DMS79 treated with DMSO at 0.1 percent for 48 hours (cell line): ENCODE results near the gene NSD1.

Experiments used
- DNase-seq: peaks from one replicate; lab custom pipeline; 2025; lab: John Stamatoyannopoulos, UW

NSD1 gene, protein sequence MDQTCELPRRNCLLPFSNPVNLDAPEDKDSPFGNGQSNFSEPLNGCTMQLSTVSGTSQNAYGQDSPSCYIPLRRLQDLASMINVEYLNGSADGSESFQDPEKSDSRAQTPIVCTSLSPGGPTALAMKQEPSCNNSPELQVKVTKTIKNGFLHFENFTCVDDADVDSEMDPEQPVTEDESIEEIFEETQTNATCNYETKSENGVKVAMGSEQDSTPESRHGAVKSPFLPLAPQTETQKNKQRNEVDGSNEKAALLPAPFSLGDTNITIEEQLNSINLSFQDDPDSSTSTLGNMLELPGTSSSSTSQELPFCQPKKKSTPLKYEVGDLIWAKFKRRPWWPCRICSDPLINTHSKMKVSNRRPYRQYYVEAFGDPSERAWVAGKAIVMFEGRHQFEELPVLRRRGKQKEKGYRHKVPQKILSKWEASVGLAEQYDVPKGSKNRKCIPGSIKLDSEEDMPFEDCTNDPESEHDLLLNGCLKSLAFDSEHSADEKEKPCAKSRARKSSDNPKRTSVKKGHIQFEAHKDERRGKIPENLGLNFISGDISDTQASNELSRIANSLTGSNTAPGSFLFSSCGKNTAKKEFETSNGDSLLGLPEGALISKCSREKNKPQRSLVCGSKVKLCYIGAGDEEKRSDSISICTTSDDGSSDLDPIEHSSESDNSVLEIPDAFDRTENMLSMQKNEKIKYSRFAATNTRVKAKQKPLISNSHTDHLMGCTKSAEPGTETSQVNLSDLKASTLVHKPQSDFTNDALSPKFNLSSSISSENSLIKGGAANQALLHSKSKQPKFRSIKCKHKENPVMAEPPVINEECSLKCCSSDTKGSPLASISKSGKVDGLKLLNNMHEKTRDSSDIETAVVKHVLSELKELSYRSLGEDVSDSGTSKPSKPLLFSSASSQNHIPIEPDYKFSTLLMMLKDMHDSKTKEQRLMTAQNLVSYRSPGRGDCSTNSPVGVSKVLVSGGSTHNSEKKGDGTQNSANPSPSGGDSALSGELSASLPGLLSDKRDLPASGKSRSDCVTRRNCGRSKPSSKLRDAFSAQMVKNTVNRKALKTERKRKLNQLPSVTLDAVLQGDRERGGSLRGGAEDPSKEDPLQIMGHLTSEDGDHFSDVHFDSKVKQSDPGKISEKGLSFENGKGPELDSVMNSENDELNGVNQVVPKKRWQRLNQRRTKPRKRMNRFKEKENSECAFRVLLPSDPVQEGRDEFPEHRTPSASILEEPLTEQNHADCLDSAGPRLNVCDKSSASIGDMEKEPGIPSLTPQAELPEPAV (N-terminal part only)

DNA sequence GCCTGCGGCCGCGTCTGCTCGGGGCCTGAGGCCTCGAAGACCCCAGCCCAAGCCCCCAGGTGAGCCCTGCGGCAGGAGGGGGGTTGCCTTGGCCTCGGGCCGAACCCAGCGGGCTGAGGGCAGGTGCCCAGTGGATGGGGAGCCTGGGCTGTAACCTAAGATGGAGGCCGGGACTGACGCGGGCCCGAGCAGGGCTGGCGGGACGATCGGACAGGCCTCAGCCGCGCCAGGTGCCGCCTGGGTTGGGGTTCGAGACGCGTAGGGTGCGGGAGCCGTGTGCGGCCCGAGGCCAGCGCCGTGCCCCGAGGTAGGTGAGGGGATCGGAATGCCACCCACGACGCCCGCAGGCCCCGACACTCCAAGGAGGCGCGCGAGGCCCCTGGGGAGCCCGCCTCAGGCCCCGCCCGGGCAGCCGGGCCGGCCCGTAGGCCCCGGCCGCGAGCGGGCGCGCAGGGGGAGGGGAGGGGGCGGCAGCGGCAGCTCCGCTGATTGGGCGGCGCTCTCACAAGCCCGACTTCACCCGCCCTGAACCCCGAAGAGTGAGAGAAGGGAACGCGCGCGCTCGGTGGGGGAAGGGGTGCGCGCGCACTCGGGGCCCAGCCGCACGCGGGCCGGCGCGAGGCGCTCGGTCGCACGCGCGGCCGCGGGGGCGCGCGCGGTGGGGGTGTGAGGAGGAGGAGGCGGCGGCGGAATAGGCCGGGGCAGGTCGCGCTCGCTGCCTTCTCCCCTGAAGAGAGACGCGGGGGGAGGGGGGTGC is at the start of gene NSD1:
Gene NSD1, plus strand, starts transcription at position 678 of the 757 bp plus-strand sequence. CDS start 1,331 bp downstream, outside the sequence.
- no peak for DNase-seq

DNA sequence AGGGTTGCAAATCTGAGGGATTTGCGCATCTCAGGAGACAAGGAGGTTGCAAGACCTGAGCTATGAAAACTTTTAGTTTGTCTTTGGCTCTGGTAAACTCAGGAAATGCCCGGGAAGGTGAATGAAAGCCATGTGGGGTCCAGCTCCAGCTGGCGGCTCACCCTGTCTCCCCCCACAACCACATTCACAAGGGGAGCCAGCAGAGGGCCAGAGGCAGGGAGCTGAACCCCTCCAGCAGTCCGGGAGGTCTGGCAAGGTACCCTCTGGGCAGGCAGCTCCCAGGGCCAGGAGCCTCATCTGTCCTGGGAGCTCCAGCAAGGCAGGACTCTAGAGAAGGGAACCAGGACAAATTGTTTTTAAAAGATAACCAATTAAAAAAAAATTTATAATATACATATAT is 49.4 kb upstream of the NSD1 start:
- DNase-seq = no peak

DNA sequence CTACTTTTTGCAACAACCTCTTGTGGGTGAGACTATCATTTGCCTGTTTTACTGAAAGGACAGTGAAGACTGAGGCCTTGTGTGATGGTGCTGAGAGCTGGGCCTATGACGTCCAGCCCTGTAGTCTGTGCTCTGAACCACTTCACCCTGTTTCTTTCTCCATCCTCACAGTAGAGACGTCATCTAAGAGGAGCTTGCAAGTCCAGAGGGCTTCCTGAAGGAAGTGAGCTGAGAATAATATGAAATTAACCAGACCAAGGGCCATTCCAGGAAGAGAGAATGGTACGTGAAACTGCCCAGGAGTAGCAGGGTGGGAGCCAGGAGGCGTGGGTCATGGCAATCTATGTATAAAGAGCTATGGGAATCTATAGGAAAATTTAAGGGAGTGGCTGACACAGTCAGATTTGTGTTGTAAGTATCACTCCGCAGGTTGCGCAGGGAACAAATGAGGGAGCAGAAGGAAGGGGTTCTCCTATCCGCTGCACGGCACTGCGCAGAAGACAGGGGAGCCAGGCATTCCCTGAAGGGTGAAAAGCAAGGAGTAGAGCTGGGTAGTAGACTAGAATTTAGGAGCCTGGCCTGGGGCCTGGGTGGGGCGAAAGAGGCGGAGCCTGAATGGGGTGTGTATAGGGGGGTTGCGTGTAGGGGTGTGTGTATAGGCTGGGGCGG is 47.5 kb upstream of the NSD1 start:
- DNase-seq = no peak

DNA sequence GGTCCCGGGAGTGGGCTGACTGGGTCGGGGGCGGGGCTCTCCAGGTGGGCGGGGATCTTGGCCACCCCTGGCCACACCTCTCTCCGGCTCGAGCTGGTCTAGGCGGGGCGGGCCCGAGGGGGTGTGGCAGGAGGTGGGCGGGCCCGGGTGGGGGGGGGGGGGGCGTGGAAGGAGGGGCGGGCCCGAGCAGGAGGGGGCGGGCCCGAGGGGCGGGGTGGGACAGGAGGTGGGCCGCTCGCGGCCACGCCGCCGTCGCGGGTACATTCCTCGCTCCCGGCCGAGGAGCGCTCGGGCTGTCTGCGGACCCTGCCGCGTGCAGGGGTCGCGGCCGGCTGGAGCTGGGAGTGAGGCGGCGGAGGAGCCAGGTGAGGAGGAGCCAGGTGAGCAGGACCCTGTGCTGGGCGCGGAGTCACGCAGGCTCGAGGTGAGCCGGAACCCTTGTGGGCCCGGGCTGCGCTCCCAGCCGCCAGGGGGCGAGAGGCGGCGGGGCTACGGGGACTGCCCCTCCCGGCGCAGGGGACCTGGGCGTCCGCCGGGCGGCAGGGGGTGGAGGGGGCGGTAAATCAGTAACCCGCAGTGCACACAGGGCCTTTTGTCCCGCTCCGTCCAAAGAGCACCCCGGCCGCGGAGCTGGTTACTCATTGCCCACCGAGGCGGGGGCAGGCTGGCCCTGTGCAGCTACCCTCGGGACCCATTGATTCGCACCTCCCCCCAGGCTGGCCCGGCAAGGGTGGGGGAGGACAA is 46.7 kb upstream of the NSD1 start, which contains the start of gene FGFR4:
Gene FGFR4, plus strand, starts transcription at position 262 of the 744 bp plus-strand sequence. CDS start 2,688 bp downstream, outside the sequence.
- DNase-seq = no peak

DNA sequence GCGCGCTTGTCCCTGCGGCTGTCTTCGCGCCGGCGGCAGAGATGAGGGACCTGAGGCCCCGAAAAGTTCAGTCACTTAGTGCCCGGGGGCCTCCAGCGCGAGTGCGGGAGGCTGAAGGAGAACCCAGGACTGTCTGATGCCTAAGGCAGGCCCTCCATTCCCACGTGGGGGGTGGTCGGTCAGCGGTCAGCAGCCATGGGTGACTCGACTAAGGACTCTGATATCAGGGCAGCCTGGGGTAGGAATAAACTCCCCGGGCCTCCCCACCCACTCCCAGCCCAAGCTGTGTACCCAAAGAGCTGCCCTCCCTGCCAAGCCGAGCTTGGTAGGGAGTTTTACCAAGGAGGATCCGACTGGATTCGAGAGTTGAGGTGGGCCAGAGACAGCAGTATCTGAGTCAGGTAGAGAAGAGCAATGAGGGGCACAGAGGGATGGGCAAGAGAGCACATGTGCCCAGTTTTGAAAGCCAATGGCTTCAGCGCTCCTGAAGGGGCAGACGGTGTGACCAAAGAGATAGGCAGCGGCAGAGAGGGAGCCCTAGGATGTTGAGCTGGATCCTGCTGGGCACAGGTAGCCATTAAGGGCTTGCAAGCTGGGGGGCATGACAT is 46.1 kb upstream of the NSD1 start:
- no peak for DNase-seq

DNA sequence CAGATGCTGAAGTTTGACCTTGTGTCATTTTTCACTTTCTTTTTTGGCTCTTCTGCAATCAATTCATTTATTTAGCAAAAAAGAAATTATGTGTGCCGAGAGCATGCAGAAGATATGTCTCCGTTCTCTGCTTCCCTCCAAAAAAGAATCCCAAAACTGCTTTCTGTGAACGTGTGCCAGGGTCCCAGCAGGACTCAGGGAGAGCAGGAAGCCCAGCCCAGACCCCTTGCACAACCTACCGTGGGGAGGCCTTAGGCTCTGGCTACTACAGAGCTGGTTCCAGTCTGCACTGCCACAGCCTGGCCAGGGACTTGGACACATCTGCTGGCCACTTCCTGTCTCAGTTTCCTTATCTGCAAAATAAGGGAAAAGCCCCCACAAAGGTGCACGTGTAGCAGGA is 44.4 kb upstream of the NSD1 start:
- no peak for DNase-seq

DNA sequence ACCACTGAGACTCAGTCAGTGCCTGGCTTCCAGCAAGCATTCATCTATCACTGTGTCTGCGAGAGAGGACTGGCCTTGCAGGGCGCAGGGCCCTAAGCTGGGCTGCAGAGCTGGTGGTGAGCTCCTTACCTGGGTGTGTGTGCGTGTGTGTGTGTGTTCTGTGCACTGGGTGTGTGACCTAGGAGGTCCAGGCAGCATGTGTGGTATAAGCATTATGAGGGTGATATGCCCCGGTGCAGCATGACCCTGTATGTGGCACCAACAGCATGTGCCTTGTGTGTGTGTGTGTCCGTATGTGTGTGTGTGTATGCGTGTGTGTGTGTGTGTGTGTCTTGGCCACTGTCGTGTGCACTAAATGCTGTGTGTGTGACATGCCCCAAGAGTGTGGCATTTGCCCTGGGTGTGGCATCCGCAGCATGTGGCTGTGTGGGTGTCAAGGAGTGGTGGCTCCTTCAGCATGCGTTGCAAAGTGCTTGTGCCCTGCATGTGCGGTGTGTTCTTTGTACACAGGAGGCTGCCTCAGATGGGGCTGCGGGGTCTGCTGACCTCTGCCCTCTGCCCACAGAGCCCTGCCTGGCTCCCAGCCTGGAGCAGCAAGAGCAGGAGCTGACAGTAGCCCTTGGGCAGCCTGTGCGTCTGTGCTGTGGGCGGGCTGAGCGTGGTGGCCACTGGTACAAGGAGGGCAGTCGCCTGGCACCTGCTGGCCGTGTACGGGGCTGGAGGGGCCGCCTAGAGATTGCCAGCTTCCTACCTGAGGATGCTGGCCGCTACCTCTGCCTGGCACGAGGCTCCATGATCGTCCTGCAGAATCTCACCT is 43.5 kb upstream of the NSD1 start:
- DNase-seq = no peak

DNA sequence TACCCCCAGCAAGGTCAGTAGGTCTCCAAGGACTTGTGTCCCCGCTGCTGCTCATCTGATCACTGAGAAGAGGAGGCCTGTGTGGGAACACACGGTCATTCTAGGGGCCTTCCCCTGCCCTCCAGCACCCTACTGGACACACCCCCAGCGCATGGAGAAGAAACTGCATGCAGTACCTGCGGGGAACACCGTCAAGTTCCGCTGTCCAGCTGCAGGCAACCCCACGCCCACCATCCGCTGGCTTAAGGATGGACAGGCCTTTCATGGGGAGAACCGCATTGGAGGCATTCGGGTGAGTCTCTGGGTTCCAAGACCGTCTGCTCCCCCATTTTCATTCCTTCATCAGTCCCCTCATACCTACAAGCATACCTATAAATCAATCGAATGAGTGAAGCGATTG is 42.8 kb upstream of the NSD1 start:
- DNase-seq = no peak

DNA sequence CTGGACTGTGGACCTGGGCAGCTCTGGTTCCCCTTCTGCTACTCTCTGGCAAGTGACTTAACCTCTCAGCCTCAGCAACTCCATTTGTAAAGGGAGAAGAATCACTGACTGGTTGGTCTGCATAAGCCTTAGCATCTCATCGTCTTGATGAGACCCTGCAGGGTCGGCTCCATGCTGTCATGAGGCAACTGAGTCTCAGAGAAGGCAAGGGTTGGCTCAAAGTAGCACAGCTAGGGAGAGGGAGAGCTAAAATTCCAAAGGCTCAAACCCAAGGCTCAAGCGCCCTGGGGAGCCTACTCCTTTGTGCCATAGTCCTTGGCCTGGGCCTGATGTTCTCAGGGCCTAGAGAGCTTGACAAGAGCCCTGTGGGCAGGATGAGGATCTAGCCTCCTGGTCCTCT is 42.3 kb upstream of the NSD1 start:
- no peak for DNase-seq

DNA sequence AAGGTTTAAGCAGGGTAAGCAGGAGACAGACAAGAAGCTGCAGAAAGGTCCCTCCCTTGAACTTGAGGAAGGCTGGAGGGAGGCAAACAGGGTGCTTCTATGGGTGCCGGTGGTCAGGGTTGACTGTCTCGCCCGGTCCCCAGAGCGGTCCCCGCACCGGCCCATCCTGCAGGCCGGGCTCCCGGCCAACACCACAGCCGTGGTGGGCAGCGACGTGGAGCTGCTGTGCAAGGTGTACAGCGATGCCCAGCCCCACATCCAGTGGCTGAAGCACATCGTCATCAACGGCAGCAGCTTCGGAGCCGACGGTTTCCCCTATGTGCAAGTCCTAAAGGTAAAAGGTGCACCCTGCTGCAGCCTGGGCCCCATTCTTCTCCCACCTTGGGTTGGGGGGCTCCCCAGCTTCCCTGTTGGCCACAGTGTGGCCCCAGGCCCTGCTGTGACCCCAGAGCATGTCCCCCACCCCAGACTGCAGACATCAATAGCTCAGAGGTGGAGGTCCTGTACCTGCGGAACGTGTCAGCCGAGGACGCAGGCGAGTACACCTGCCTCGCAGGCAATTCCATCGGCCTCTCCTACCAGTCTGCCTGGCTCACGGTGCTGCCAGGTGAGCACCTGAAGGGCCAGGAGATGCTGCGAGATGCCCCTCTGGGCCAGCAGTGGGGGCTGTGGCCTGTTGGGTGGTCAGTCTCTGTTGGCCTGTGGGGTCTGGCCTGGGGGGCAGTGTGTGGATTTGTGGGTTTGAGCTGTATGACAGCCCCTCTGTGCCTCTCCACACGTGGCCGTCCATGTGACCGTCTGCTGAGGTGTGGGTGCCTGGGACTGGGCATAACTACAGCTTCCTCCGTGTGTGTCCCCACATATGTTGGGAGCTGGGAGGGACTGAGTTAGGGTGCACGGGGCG is 41.1 kb upstream of the NSD1 start:
- no peak for DNase-seq

DNA sequence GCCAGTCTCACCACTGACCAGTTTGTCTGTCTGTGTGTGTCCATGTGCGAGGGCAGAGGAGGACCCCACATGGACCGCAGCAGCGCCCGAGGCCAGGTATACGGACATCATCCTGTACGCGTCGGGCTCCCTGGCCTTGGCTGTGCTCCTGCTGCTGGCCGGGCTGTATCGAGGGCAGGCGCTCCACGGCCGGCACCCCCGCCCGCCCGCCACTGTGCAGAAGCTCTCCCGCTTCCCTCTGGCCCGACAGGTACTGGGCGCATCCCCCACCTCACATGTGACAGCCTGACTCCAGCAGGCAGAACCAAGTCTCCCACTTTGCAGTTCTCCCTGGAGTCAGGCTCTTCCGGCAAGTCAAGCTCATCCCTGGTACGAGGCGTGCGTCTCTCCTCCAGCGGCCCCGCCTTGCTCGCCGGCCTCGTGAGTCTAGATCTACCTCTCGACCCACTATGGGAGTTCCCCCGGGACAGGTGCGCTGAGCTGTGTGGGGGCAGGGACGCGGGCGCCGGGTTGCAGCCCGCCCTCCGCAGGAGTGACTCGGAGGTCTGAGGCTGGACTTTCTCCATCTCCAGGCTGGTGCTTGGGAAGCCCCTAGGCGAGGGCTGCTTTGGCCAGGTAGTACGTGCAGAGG is 40.4 kb upstream of the NSD1 start:
- DNase-seq = no peak

DNA sequence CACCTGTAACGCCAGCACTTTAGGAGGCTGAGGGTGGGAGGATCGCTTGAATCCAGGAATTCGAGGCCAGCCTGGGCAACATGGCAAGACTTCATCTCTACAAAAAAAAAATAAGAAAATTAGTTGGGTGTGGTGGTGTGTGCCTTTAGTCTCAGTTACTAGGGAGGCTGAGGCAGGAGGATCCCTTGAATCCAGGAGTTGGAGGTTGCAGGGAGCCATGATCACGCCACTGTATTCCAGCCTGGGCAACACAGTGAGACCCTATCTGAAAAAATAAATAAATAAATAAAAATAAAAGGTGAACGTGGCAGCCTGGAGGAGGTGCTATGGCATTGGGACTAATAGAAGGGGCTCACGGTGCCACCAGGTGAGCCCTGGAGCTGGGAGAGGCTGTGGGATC is 39.8 kb upstream of the NSD1 start:
- no peak for DNase-seq

DNA sequence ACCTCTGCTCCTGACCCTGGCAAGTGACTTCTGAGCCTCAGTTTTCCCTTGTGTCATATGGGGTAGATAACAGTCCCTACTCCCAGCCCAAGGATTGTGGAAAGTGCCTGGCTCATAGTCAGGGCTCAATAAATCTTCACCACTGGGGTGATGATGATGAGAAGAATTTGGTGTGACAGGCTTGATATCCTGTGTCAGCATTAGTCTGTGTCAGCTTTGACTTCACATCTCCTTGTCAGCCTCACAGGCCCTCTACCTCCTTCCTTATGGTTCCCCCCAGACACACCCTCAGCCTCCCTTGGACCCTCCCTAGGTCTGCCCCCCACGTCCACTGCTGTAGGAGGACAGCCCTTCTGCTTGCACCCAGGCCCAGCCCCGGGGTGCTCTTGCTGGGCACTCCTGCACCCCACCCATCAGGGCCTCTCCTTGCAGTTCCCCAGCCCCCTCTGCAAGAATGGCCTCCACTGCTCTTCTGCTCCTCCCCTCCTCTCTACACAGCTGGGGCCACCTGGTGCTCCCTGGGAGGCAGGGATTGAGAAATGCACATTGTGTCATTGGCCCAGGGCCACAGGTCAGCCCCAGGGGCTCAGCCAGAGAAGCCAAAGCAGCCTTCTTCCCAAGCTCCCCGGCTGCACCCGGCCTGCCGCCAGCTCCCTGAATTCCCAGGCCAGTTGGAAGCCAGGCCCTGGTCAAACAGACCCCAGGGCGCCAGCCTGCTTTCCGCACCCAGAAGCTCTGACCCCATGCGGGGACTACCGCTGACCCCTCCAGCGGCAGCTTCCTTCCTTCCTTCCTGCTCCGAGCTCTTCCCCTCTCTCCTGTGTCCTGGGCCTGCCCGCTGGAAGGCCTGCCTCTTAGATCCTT is 39.1 kb upstream of the NSD1 start:
- no peak for DNase-seq

DNA sequence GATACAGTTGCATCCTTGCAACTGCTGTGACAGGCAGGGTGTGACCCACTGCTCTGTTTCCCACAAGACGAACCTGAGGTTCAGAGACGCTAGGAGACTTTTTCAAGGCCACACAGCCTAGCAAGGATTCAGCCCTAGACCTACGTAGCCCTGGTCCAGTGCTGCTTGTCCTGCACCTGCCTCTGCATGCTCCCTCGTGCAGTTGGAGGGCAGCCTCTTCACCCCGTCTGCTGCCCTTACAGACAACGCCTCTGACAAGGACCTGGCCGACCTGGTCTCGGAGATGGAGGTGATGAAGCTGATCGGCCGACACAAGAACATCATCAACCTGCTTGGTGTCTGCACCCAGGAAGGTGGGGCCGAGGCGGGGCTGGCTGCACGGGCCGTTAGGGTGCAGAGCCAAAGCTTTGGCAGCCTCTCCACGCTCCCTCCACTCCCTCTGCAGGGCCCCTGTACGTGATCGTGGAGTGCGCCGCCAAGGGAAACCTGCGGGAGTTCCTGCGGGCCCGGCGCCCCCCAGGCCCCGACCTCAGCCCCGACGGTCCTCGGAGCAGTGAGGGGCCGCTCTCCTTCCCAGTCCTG is 38.4 kb upstream of the NSD1 start:
- no peak for DNase-seq

DNA sequence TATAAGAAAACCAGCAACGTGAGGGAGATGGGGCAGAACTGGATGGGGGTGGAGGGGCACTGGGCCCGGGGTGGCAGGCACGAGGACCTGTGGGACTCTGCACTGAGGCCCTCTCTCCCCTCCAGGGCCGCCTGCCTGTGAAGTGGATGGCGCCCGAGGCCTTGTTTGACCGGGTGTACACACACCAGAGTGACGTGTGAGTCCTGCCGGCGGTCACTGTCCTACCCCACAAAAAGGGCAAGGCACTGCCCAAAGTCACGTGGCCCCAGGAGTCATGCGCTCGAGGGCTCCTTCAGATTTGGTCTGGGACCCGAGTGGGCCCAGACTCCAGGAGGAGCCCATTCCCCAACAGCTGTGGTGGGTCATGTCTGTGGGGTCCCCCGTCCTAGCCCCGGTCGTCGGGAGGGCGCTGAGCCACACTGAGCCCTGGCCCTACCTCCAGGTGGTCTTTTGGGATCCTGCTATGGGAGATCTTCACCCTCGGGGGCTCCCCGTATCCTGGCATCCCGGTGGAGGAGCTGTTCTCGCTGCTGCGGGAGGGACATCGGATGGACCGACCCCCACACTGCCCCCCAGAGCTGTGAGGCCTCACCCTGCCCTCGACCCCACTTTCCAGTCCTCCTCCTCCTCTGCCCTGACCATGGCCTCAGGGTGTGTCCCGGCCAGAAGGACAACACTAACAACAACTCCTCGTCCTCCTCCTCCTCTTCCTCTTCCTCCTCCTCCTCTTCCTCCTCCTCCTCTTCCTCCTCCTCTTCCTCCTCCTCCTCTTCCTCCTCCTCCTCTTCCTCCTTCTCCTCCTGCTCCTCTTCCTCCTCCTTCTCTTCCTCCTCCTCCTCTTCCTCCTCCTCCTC is 37.2 kb upstream of the NSD1 start:
- no peak for DNase-seq
